H9 (cell line): ENCODE data around the gene NPTN. TPM values are rescaled to one million over a fixed set of nuclear protein-coding genes. Genes with fewer than 3 reads are reported as not detected.

ENCODE experiments used
- DNase-seq: peaks from one replicate; pipeline ENCODE4 v3.0.0-alpha.2; 2017
- H2AFZ ChIP-seq: one replicate; pipeline ENCODE4 v1.6.1; 2013; ENCODE audit warnings: mild to moderate bottlenecking, low read length, control low read depth, moderate library complexity
- H2AK5ac ChIP-seq: 2 replicates; pipeline ENCODE4 v1.6.1; 2013; ENCODE audit warnings: low read length, control low read depth, mixed read lengths; ENCODE audit not compliant: insufficient read length
- H2BK120ac ChIP-seq: one replicate; pipeline ENCODE4 v1.6.1; 2013; ENCODE audit warnings: low read depth, mild to moderate bottlenecking, low read length, control low read depth, inconsistent platforms; ENCODE audit not compliant: poor library complexity, severe bottlenecking
- H2BK12ac ChIP-seq: 2 replicates; pipeline ENCODE4 v1.6.1; 2013; ENCODE audit warnings: low read length, control low read depth, mixed read lengths, low read depth; ENCODE audit not compliant: insufficient read length
- H2BK15ac ChIP-seq: 2 replicates; pipeline ENCODE4 v1.6.1; 2013; ENCODE audit warnings: low read depth, low read length, control low read depth
- H2BK20ac ChIP-seq: one replicate; pipeline ENCODE4 v1.6.1; 2013; ENCODE audit warnings: low read depth, mild to moderate bottlenecking, low read length, control low read depth, inconsistent platforms; ENCODE audit not compliant: poor library complexity, severe bottlenecking
- H2BK5ac ChIP-seq: 2 replicates; pipeline ENCODE4 v1.6.1; 2013; ENCODE audit warnings: low read length, control low read depth, mixed read lengths; ENCODE audit not compliant: insufficient read length
- H3K14ac ChIP-seq: 2 replicates; pipeline ENCODE4 v1.6.1; 2013; ENCODE audit warnings: low read length, control low read depth; ENCODE audit not compliant: insufficient read depth
- H3K18ac ChIP-seq: 2 replicates; pipeline ENCODE4 v1.6.1; 2013; ENCODE audit warnings: low read depth, mild to moderate bottlenecking, mixed read lengths, low read length, control low read depth; ENCODE audit not compliant: insufficient read length
- H3K23ac ChIP-seq: 2 replicates; pipeline ENCODE4 v1.6.1; 2013; ENCODE audit warnings: low read length, control low read depth, mixed read lengths, low read depth; ENCODE audit not compliant: insufficient read length
- H3K23me2 ChIP-seq: 2 replicates; pipeline ENCODE4 v1.6.1; 2013; ENCODE audit warnings: low read depth, mild to moderate bottlenecking, mixed read lengths, low read length, control low read depth; ENCODE audit not compliant: insufficient read length, poor library complexity, severe bottlenecking
- H3K27ac ChIP-seq: 2 replicates; pipeline ENCODE4 v1.5.1; 2013; ENCODE audit warnings: low read length, control low read depth, mixed read lengths, low read depth; ENCODE audit not compliant: insufficient read length
- H3K27me3 ChIP-seq: 2 replicates; pipeline ENCODE4 v1.6.1; 2013; ENCODE audit warnings: low read length, control low read depth, inconsistent platforms; ENCODE audit not compliant: insufficient read depth
- H3K4ac ChIP-seq: 2 replicates; pipeline ENCODE4 v1.6.1; 2013; ENCODE audit warnings: low read depth, mild to moderate bottlenecking, control low read depth, inconsistent platforms, low read length, moderate library complexity
- H3K4me1 ChIP-seq: 2 replicates; pipeline ENCODE4 v1.6.1; 2013; ENCODE audit warnings: low read length, control low read depth, inconsistent platforms; ENCODE audit not compliant: insufficient read depth
- H3K4me2 ChIP-seq: 2 replicates; pipeline ENCODE4 v1.6.1; 2013; ENCODE audit warnings: low read length, control low read depth, mixed read lengths; ENCODE audit not compliant: insufficient read length, insufficient read depth
- H3K56ac ChIP-seq: 2 replicates; pipeline ENCODE4 v1.6.1; 2013; ENCODE audit warnings: low read depth, mild to moderate bottlenecking, mixed read lengths, low read length, control low read depth; ENCODE audit not compliant: insufficient read length
- H3K79me1 ChIP-seq: 2 replicates; pipeline ENCODE4 v1.6.1; 2013; ENCODE audit warnings: low read depth, mild to moderate bottlenecking, moderate library complexity, low read length, control low read depth, inconsistent platforms; ENCODE audit not compliant: insufficient read depth, poor library complexity, severe bottlenecking
- H3K79me2 ChIP-seq: 2 replicates; pipeline ENCODE4 v1.6.1; 2013; ENCODE audit warnings: low read length, control low read depth, inconsistent platforms; ENCODE audit not compliant: insufficient read depth
- H3K9ac ChIP-seq: 2 replicates; pipeline ENCODE4 v1.6.1; 2013; ENCODE audit warnings: low read length, control low read depth, mixed read lengths; ENCODE audit not compliant: insufficient read length; ENCODE audit errors: extremely low read depth
- H3K9me3 ChIP-seq: one replicate; pipeline ENCODE4 v1.6.1; 2013; ENCODE audit warnings: low read depth, low read length, inconsistent platforms; ENCODE audit not compliant: control insufficient read depth
- H3T11ph ChIP-seq: one replicate; pipeline ENCODE4 v1.6.1; 2013; ENCODE audit warnings: mild to moderate bottlenecking, low read length, control low read depth, inconsistent platforms
- H4K20me1 ChIP-seq: one replicate; pipeline ENCODE4 v1.6.1; 2013; ENCODE audit not compliant: control insufficient read depth, insufficient read length, insufficient read depth
- H4K5ac ChIP-seq: 2 replicates; pipeline ENCODE4 v1.6.1; 2013; ENCODE audit warnings: low read depth, mild to moderate bottlenecking, mixed read lengths, low read length, control low read depth; ENCODE audit not compliant: insufficient read length
- H4K8ac ChIP-seq: replicated peaks from 2 replicates; pipeline ENCODE4 v1.6.1; 2013; ENCODE audit warnings: low read length, control low read depth, mixed read lengths, low read depth; ENCODE audit not compliant: insufficient read length
- H4K91ac ChIP-seq: 2 replicates; pipeline ENCODE4 v1.6.1; 2013; ENCODE audit warnings: low read depth, mild to moderate bottlenecking, moderate library complexity, mixed read lengths, low read length, control low read depth; ENCODE audit not compliant: insufficient read length
- H3K27ac Mint-ChIP-seq, 3 experiments: 2 replicates in 2 of 3; 3 replicates in 1 of 3; pipeline ENCODE4 v1.8.0; 2020 to 2021; ENCODE audit warnings: mixed read lengths in 3 of 3, mild to moderate bottlenecking in 1 of 3, moderate library complexity in 1 of 3
- H3K27me3 Mint-ChIP-seq: 2 replicates; pipeline ENCODE4 v1.8.0; 2021; ENCODE audit warnings: low read depth, mild to moderate bottlenecking, moderate library complexity, mixed read lengths
- H3K36me3 Mint-ChIP-seq, 3 experiments: 2 replicates in 2 of 3; 3 replicates in 1 of 3; pipeline ENCODE4 v1.8.0; 2020 to 2021; ENCODE audit warnings: low read depth in 3 of 3, mixed read lengths in 3 of 3; ENCODE audit not compliant: insufficient read depth in 1 of 3
- H3K4me1 Mint-ChIP-seq, 2 experiments: 2 replicates each; pipeline ENCODE4 v1.8.0; 2020; ENCODE audit warnings: mixed read lengths in 2 of 2
- H3K4me3 Mint-ChIP-seq, 2 experiments: 2 replicates in 1 of 2; 3 replicates in 1 of 2; pipeline ENCODE4 v1.8.0; 2020 to 2021; ENCODE audit warnings: mild to moderate bottlenecking in 2 of 2, mixed read lengths in 2 of 2, moderate library complexity in 1 of 2
- H3K9me3 Mint-ChIP-seq, 2 experiments: 2 replicates in 1 of 2; 3 replicates in 1 of 2; pipeline ENCODE4 v1.8.0; 2020; ENCODE audit warnings: mild to moderate bottlenecking in 2 of 2, mixed read lengths in 2 of 2, moderate library complexity in 1 of 2
- whole genome bisulfite sequencing: extraction: QIAGEN DNeasy Blood & Tissue Kit; methylation state at CpG from one replicate; pipeline ENCODE4 v1.1.7; 2013; ENCODE audit warnings: missing lambda C conversion rate, low lambda C conversion rate, mixed read lengths; ENCODE audit not compliant: insufficient read length; ENCODE audit errors: extremely low coverage; 5-methylcytosine and 5-hydroxymethylcytosine counted together
- total RNA-seq: library from RNA; stranded (reverse); gene quantifications from 2 replicates; pipeline ENCODE4 v1.2.1, GENCODE V29; 2021
- TF ChIP-seq, protein P1 (sequence below): fragments of 200-600 bp; sonication (generic); conservative IDR thresholded peaks from 3 replicates; pipeline ENCODE4 v1.8.0; 2021; ENCODE audit warnings: antibody characterized with exemption, mild to moderate bottlenecking

Gene NPTN
- total RNA-seq, 1 experiment from 2014 or later = 89.1 TPM

DNA sequence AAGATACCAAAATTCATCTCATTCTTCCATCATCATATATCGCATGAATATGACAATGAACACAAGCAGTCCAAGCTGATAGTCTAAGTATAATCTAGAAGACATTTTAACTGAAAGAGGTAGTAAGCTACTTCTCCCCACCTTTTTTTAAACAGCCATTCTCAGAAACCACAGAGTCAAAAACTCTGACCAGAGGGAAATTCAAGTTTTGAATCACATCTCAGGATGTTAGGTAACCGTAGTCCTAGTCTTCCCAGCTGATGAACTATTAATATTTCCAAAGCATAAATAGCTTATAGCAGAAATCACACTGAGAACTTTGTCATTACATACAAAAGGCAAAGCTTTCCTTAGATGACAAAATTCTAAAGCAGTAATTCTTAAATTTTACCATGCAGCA lies 25.8 kb downstream of the NPTN start:
- DNase-seq = no peak
- Histone ChIP-seq H3K79me2 (peaks cover 20% of the 10 kb centered on the region; the same call in 1 of the 2 replicates), H4K91ac (no peak overlapping the region), H3K14ac (no peak overlapping the region), H2AK5ac (no peak overlapping the region), H3K18ac (no peak overlapping the region), H3K4ac (no peak overlapping the region), H2BK15ac (no peak overlapping the region), H3K23ac (no peak overlapping the region), H2BK120ac (no peak overlapping the region), H2BK12ac (no peak overlapping the region), H2BK5ac (no peak overlapping the region), H4K20me1 (no peaks in the 10 kb centered on the region), H3K9ac (no peak overlapping the region), H3K9me3 (no peaks in the 10 kb centered on the region), H3K56ac (no peak overlapping the region), H3K79me1 (peaks cover 20% of the 10 kb centered on the region), H3K23me2 (no peaks in the 10 kb centered on the region), H2BK20ac (no peak overlapping the region), H3K27me3 (no peaks in the 10 kb centered on the region; the same call in 1 of the 2 replicates), H4K5ac (no peak overlapping the region), H3K4me1 (peaks cover 2% of the 10 kb centered on the region; the same call in 1 of the 2 replicates), H2AFZ (no peak overlapping the region), H3K27ac (no peak overlapping the region), H3K4me2 (no peak overlapping the region), H4K8ac (no peak overlapping the region), H3T11ph (no peak overlapping the region)
- TF ChIP-seq, protein P1, sequence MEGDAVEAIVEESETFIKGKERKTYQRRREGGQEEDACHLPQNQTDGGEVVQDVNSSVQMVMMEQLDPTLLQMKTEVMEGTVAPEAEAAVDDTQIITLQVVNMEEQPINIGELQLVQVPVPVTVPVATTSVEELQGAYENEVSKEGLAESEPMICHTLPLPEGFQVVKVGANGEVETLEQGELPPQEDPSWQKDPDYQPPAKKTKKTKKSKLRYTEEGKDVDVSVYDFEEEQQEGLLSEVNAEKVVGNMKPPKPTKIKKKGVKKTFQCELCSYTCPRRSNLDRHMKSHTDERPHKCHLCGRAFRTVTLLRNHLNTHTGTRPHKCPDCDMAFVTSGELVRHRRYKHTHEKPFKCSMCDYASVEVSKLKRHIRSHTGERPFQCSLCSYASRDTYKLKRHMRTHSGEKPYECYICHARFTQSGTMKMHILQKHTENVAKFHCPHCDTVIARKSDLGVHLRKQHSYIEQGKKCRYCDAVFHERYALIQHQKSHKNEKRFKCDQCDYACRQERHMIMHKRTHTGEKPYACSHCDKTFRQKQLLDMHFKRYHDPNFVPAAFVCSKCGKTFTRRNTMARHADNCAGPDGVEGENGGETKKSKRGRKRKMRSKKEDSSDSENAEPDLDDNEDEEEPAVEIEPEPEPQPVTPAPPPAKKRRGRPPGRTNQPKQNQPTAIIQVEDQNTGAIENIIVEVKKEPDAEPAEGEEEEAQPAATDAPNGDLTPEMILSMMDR = no peak
- Mint-ChIP-seq H3K27me3 (no peaks in the 10 kb centered on the region), H3K27ac (no peak overlapping the region), H3K36me3 (peaks cover 0 to 4% (median 0%) of the 10 kb centered on the region in 3 experiments; a peak in 1 of 7 replicates), H3K4me1 (peaks cover 29 to 34% of the 10 kb centered on the region in 2 experiments), H3K4me3 (no peak overlapping the region), H3K9me3 (no peaks in the 10 kb centered on the region; a peak in 1 of 5 replicates)
- WGBS = no CpG with 5 or more reads among the region's 2 CpGs
